SK-N-SH (cell line): ENCODE measurements around the gene HIBADH. TPM values are rescaled to one million over a fixed set of nuclear protein-coding genes. Genes with fewer than 3 reads are reported as not detected.

Experiments
- CTCF ChIA-PET: fragments of 300-600, 350-600 bp; formaldehyde crosslinking; extraction: SDS; loops from one replicate; lab custom pipeline; 2021; lab: Yijun Ruan, JAX
- POLR2A ChIA-PET: fragments of 350-600 bp; sonication (Branson Sonifier 250); formaldehyde crosslinking; extraction: SDS; loops from one replicate; lab custom pipeline; 2020; ENCODE audit warnings: antibody characterized with exemption, inconsistent platforms; lab: Yijun Ruan, JAX
- DNase-seq: peaks from one replicate; pipeline ENCODE4 v3.0.0; 2012
- H2AFZ ChIP-seq: fragments of 200-600 bp; sonication (generic); 2 replicates; pipeline ENCODE4 v1.8.1; 2016; ENCODE audit warnings: antibody characterized with exemption, mild to moderate bottlenecking, low read depth
- H3F3A ChIP-seq: fragments of 200-600 bp; sonication (generic); replicated peaks from 2 replicates; pipeline ENCODE3; 2016; ENCODE audit warnings: antibody characterized with exemption, mild to moderate bottlenecking; ENCODE audit not compliant: insufficient read depth
- H3K27ac ChIP-seq, 2 experiments: fragments of 200-500 bp in 1 of 2; fragments of 200-600 bp in 1 of 2; sonication (Bioruptor generic) in 1 of 2; sonication (generic), shearing (Covaris generic) in 1 of 2; 2 replicates each; pipeline versions ENCODE4 v1.5.1 to v1.6.1; 2014 to 2016; ENCODE audit warnings: low read depth in 2 of 2, inconsistent platforms in 1 of 2, low read length in 1 of 2, mild to moderate bottlenecking in 1 of 2, mixed read lengths in 1 of 2
- H3K27me3 ChIP-seq: fragments of 200-600 bp; sonication (generic), shearing (Covaris generic); 2 replicates; pipeline ENCODE4 v1.6.1; 2016; ENCODE audit warnings: mixed run types; ENCODE audit not compliant: insufficient read depth
- H3K36me3 ChIP-seq, 2 experiments: fragments of 200-500 bp in 1 of 2; fragments of 200-600 bp in 1 of 2; sonication (Bioruptor generic) in 1 of 2; sonication (generic) in 1 of 2; replicated peaks in 1 of 2; 2 replicates each; pipeline versions ENCODE3 to v1.5.1; 2014 to 2016; ENCODE audit warnings: low read length in 1 of 2, mild to moderate bottlenecking in 1 of 2; ENCODE audit not compliant: insufficient read depth in 2 of 2, control insufficient read depth in 1 of 2
- H3K4me1 ChIP-seq, 2 experiments: fragments of 200-500 bp in 1 of 2; fragments of 200-600 bp in 1 of 2; sonication (Bioruptor generic) in 1 of 2; sonication (generic), shearing (Covaris generic) in 1 of 2; 2 replicates each; pipeline versions ENCODE4 v1.5.1 to v1.6.1; 2014 to 2016; ENCODE audit warnings: low read depth in 1 of 2, low read length in 1 of 2, mixed run types in 1 of 2; ENCODE audit not compliant: insufficient read depth in 2 of 2, control insufficient read depth in 1 of 2
- H3K4me2 ChIP-seq: fragments of 200-600 bp; sonication (generic), shearing (Covaris generic); 2 replicates; pipeline ENCODE4 v1.6.1; 2017; ENCODE audit warnings: mixed run types
- H3K4me3 ChIP-seq, 2 experiments: fragments of 200-500 bp in 1 of 2; fragments of 200-600 bp in 1 of 2; sonication (Bioruptor generic) in 1 of 2; sonication (generic), shearing (Covaris generic) in 1 of 2; 2 replicates each; pipeline versions ENCODE4 v1.5.1 to v1.8.1; 2014 to 2016; ENCODE audit warnings: low read depth in 2 of 2, inconsistent platforms in 1 of 2, low read length in 1 of 2, mild to moderate bottlenecking in 1 of 2, mixed read lengths in 1 of 2, moderate library complexity in 1 of 2
- H3K79me2 ChIP-seq: fragments of 200-600 bp; sonication (generic); 2 replicates; pipeline ENCODE4 v1.8.1; 2017; ENCODE audit warnings: mild to moderate bottlenecking; ENCODE audit not compliant: insufficient read depth
- H3K9ac ChIP-seq: fragments of 200-600 bp; sonication (generic); 2 replicates; pipeline ENCODE4 v1.6.1; 2017; ENCODE audit warnings: mixed run types
- H3K9me2 ChIP-seq: fragments of 200-600 bp; sonication (generic); 2 replicates; pipeline ENCODE4 v1.6.1; 2017; ENCODE audit warnings: mixed run types
- H3K9me3 ChIP-seq: fragments of 200-600 bp; sonication (generic); 2 replicates; pipeline ENCODE4 v1.6.1; 2017; ENCODE audit warnings: mixed run types, mild to moderate bottlenecking, moderate library complexity
- H4K20me1 ChIP-seq: fragments of 200-600 bp; sonication (generic); 2 replicates; pipeline ENCODE4 v1.6.1; 2017; ENCODE audit warnings: mild to moderate bottlenecking, mixed run types; ENCODE audit not compliant: insufficient read depth
- EP300 ChIP-seq, 2 experiments: IDR thresholded peaks; 2 replicates each; pipeline versions ENCODE4 v1.4.0 to v1.6.1; 2012; ENCODE audit warnings: borderline replicate concordance in 1 of 2, low read depth in 1 of 2, low read length in 1 of 2
- EZH2phosphoT487 ChIP-seq: fragments of 200-600 bp; sonication (generic); IDR thresholded peaks from 2 replicates; pipeline ENCODE4 v1.6.1; 2017; ENCODE audit warnings: low read depth, mixed run types, mild to moderate bottlenecking, antibody characterized with exemption, moderate library complexity, borderline replicate concordance
- FOXM1 ChIP-seq: IDR thresholded peaks from 2 replicates; pipeline ENCODE4 v1.4.0; 2012; ENCODE audit warnings: low read depth, mild to moderate bottlenecking
- GABPA ChIP-seq: IDR thresholded peaks from 2 replicates; pipeline ENCODE4 v1.4.0; 2012; ENCODE audit warnings: low read depth, mild to moderate bottlenecking
- MAX ChIP-seq: IDR thresholded peaks from 2 replicates; pipeline ENCODE4 v1.4.0; 2012; ENCODE audit warnings: low read depth
- RAD21 ChIP-seq: IDR thresholded peaks from 2 replicates; pipeline ENCODE4 v1.6.1; 2012; ENCODE audit warnings: mild to moderate bottlenecking, low read length
- RXRA ChIP-seq: IDR thresholded peaks from 2 replicates; pipeline ENCODE4 v1.4.0; 2012; ENCODE audit warnings: low read depth, mild to moderate bottlenecking, borderline replicate concordance
- SIN3A ChIP-seq: IDR thresholded peaks from 2 replicates; pipeline ENCODE4 v1.6.1; 2012; ENCODE audit warnings: low read depth, mild to moderate bottlenecking, low read length, moderate library complexity, borderline replicate concordance
- TAF1 ChIP-seq: IDR thresholded peaks from 2 replicates; pipeline ENCODE4 v1.6.1; 2012; ENCODE audit warnings: low read depth, mild to moderate bottlenecking, low read length, moderate library complexity, borderline replicate concordance
- TCF12 ChIP-seq: IDR thresholded peaks from 2 replicates; pipeline ENCODE4 v1.4.0; 2012
- YY1 ChIP-seq: IDR thresholded peaks from 2 replicates; pipeline ENCODE4 v1.4.0; 2012; ENCODE audit warnings: low read depth, mild to moderate bottlenecking
- WGBS: methylation state at CpG from one replicate; pipeline ENCODE4 v1.1.6; 2017; ENCODE audit warnings: low lambda C conversion rate; 5-methylcytosine and 5-hydroxymethylcytosine counted together
- polyA plus RNA-seq, 3 experiments: library from polyadenylated mRNA; depleted of rRNA; stranded (reverse); fragments of >200 nt; gene quantifications; 2 replicates each; pipeline ENCODE4 v1.2.3, GENCODE V29; 2012

The HIBADH gene
- polyA plus RNA-seq, 1 of the 3 experiments (the other 2 are of a cell fraction) = 71.8 TPM

- DNase-seq = no peak
- Histone ChIP-seq H3K4me1 (peaks cover 0 to 7% of the 10 kb centered on the region in 2 experiments; a peak in 2 of 4 replicates), H4K20me1 (no peaks in the 10 kb centered on the region), H3K27me3 (no peaks in the 10 kb centered on the region), H2AFZ (no peak overlapping the region), H3K9me3 (peaks cover 16% of the 10 kb centered on the region; the same call in 1 of the 2 replicates), H3K9me2 (no peaks in the 10 kb centered on the region), H3K9ac (no peak overlapping the region), H3F3A (no peaks in the 10 kb centered on the region), H3K27ac (peak overlapping the region in 1 of 2 experiments; percentile 41; a peak in 1 of 4 replicates), H3K36me3 (no peaks in the 10 kb centered on the region), H3K79me2 (no peaks in the 10 kb centered on the region), H3K4me2 (no peak overlapping the region), H3K4me3 (no peak overlapping the region)
- ChIA-PET POLR2A (no interaction called here), CTCF (interaction anchor here (1.9 kb wide), 1 partner anchor 36 kb away, joined by 8 read pairs; no protein-coding TSS in a partner anchor)
- no peak for TF ChIP-seq SIN3A
- WGBS = 81% methylated on average over 4 of the region's 4 CpGs
Observed at GRCh38 chr7:27688056-27688455, 25.4 kb upstream of the HIBADH start.

GRCh38 chr7:27686315-27686714, 23.6 kb upstream of the HIBADH start:
- Histone ChIP-seq H3K79me2 (no peaks in the 10 kb centered on the region), H3K27me3 (no peaks in the 10 kb centered on the region), H3K9me3 (peaks cover 16% of the 10 kb centered on the region; the same call in 1 of the 2 replicates), H3K4me3 (no peak overlapping the region)
- TF ChIP-seq EZH2phosphoT487 (no peak), SIN3A (no peak), EP300 (IDR thresholded peaks at IDR 0.05; ENCODE audit: borderline replicate concordance in 1 of 2, low read depth in 1 of 2, low read length in 1 of 2) (no peak), RXRA (no peak)
- TF ChIP-seq, all 33 proteins: peak for 0
- Histone ChIP-seq H3K27ac (no peak overlapping the region), H3K36me3 (no peaks in the 10 kb centered on the region), H2AFZ (no peak overlapping the region), H3F3A (no peaks in the 10 kb centered on the region), H3K4me2 (no peak overlapping the region), H3K9ac (no peak overlapping the region), H3K9me2 (no peaks in the 10 kb centered on the region), H4K20me1 (no peaks in the 10 kb centered on the region), H3K4me1 (peaks cover 0 to 7% of the 10 kb centered on the region in 2 experiments; a peak in 2 of 4 replicates)
- POLR2A ChIA-PET = no interaction called here
- CTCF ChIA-PET = interaction anchor here (0.8 kb wide), 1 partner anchor 23 kb away, joined by 3 read pairs; no protein-coding TSS in a partner anchor
- DNase-seq = no peak

- no peak overlapping the region for H3K4me2 ChIP-seq
- no peaks in the 10 kb centered on the region for H3K9me2 ChIP-seq
- WGBS = 65% methylated on average over 2 of the region's 2 CpGs
- TF ChIP-seq TCF12 (no peak), FOXM1 (no peak), YY1 (no peak), TAF1 (no peak), RAD21 (no peak), MAX (no peak), GABPA (no peak)
- peaks cover 16% of the 10 kb centered on the region; the same call in 1 of the 2 replicates for H3K9me3 ChIP-seq
- no peaks in the 10 kb centered on the region for H3K79me2 ChIP-seq
- no peaks in the 10 kb centered on the region for H3K36me3 ChIP-seq
- no peak overlapping the region for H3K9ac ChIP-seq
- no peaks in the 10 kb centered on the region for H3K27me3 ChIP-seq
- DNase-seq = no peak
- H2AFZ ChIP-seq = no peak overlapping the region
- H3K27ac ChIP-seq = no peak overlapping the region
- no peaks in the 10 kb centered on the region for H4K20me1 ChIP-seq
- H3F3A ChIP-seq = no peaks in the 10 kb centered on the region
- ChIA-PET POLR2A (no interaction called here), CTCF (no interaction called here)
- no peak overlapping the region for H3K4me3 ChIP-seq
- H3K4me1 ChIP-seq = peaks cover 0 to 4% of the 10 kb centered on the region in 2 experiments; a peak in 2 of 4 replicates
Observed at GRCh38 chr7:27685893-27686292, 23.2 kb upstream of the HIBADH start.
